ENCODE results near the gene UBQLN4. TPM values are rescaled to one million over a fixed set of nuclear protein-coding genes. Genes with fewer than 3 reads are reported as not detected.

Gene UBQLN4
- total RNA-seq, 2 donors from 2014 or later = 27.0 to 43.6 TPM

DNA sequence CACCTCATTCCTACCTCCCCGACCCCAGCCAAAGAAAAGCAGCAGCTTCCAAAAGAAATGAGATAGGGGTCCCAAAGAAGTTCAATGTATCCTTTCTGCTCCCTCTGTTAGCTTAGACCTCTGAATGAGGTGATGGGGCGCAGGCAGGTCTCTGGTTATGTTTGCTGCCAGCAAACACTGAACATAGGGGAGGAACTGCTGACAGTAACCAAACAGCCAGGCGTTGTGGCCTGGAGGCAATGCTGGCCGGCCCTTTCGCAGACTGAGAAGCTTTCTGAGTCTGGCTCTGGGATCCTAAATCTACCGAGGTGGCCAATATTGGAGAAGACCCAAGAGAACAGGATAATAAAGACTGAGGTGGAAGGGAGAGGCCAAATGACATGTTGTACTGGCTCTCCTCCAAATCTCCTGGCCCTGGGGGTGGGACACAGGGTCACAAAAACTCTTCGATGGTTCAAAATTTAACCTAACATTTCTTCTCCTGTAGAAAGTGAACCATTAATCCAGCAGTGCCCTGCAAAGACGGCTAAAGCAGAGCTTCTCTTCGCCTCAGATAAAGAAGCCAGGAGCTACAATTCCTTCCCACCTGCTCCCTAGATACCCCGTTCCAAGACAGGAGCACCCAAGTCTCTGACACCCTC, 52.5 kb downstream of the UBQLN4 start:
- Histone ChIP-seq H3K4me1 (replicated peaks) (no peaks in the 10 kb centered on the region), H3K9me3 (no peaks in the 10 kb centered on the region), H3K27me3 (replicated peaks; ENCODE audit: insufficient read depth) (no peaks in the 10 kb centered on the region), H3K27ac (no peak overlapping the region), H3K36me3 (no peaks in the 10 kb centered on the region), H3K4me3 (no peak overlapping the region)
- DNase-seq (ENCODE audit: low spot score) = no peak
- TF ChIP-seq, protein P1, sequence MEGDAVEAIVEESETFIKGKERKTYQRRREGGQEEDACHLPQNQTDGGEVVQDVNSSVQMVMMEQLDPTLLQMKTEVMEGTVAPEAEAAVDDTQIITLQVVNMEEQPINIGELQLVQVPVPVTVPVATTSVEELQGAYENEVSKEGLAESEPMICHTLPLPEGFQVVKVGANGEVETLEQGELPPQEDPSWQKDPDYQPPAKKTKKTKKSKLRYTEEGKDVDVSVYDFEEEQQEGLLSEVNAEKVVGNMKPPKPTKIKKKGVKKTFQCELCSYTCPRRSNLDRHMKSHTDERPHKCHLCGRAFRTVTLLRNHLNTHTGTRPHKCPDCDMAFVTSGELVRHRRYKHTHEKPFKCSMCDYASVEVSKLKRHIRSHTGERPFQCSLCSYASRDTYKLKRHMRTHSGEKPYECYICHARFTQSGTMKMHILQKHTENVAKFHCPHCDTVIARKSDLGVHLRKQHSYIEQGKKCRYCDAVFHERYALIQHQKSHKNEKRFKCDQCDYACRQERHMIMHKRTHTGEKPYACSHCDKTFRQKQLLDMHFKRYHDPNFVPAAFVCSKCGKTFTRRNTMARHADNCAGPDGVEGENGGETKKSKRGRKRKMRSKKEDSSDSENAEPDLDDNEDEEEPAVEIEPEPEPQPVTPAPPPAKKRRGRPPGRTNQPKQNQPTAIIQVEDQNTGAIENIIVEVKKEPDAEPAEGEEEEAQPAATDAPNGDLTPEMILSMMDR (IDR thresholded peaks at IDR 0.05) = no peak
- no peak for TF ChIP-seq POLR2AphosphoS5 (IDR thresholded peaks at IDR 0.05)
- TF ChIP-seq POLR2A (IDR thresholded peaks at IDR 0.05) = no peak
- 27% methylated on average over 10 of the region's 10 CpGs for WGBS
- intact Hi-C loops (cut with DNase I) = no loop called here

DNA sequence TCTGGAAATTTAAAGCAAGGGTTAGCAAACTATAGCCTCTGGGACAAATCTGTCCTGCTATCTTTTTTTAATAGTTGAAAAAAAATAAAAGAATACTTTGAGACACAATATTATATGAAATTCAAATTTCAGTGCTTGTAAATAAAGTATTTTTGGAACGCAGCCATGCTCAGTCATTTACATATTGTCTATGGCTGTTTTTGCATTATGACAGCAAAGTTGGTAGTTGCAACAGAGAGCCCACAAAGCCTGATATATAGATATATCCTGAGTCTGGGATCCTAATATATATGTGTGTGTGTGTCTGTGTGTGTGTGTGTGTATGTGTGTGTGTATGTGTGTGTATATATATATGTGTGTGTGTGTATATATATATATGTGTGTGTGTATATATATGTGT, 53.6 kb downstream of the UBQLN4 start:
- DNase-seq (ENCODE audit: low spot score) = no peak
- Histone ChIP-seq H3K4me3 (no peak overlapping the region), H3K4me1 (replicated peaks) (no peaks in the 10 kb centered on the region), H3K27ac (no peak overlapping the region), H3K27me3 (replicated peaks; ENCODE audit: insufficient read depth) (no peaks in the 10 kb centered on the region), H3K9me3 (no peaks in the 10 kb centered on the region), H3K36me3 (no peaks in the 10 kb centered on the region)
- TF ChIP-seq POLR2A (IDR thresholded peaks at IDR 0.05) (no peak), POLR2AphosphoS5 (IDR thresholded peaks at IDR 0.05) (no peak)
- TF ChIP-seq, protein P1 (IDR thresholded peaks at IDR 0.05) = no peak
- intact Hi-C loops (cut with DNase I) = no loop called here
- WGBS = 88% methylated on average over 1 of the region's 1 CpG

- no peak for DNase-seq (ENCODE audit: low spot score)
- Histone ChIP-seq H3K4me3 (no peak overlapping the region), H3K4me1 (replicated peaks) (no peaks in the 10 kb centered on the region), H3K27me3 (replicated peaks; ENCODE audit: insufficient read depth) (no peaks in the 10 kb centered on the region), H3K36me3 (no peaks in the 10 kb centered on the region), H3K9me3 (no peaks in the 10 kb centered on the region), H3K27ac (no peak overlapping the region)
- no peak for TF ChIP-seq POLR2AphosphoS5 (IDR thresholded peaks at IDR 0.05)
- TF ChIP-seq POLR2A (IDR thresholded peaks at IDR 0.05) = no peak
- TF ChIP-seq, protein P1 (IDR thresholded peaks at IDR 0.05) = no peak
- intact Hi-C loops (cut with DNase I) = no loop called here
- 49% methylated on average over 2 of the region's 2 CpGs for WGBS
Observed at GRCh38 chr1:155996166-155996565, 57.4 kb downstream of the UBQLN4 start.

- TF ChIP-seq, protein P1 (IDR thresholded peaks at IDR 0.05) = no peak
- Histone ChIP-seq H3K4me1 (replicated peaks) (no peaks in the 10 kb centered on the region), H3K27me3 (replicated peaks; ENCODE audit: insufficient read depth) (no peaks in the 10 kb centered on the region), H3K9me3 (no peaks in the 10 kb centered on the region), H3K36me3 (no peaks in the 10 kb centered on the region), H3K27ac (no peak overlapping the region), H3K4me3 (no peak overlapping the region)
- 80% methylated on average over 3 of the region's 3 CpGs for WGBS
- no peak for DNase-seq (ENCODE audit: low spot score)
- intact Hi-C loops (cut with DNase I) = no loop called here
Observed at GRCh38 chr1:155993595-155993994, 60.0 kb downstream of the UBQLN4 start.

GRCh38 chr1:155990005-155990739, 63.4 kb downstream of the UBQLN4 start:
- DNase-seq (ENCODE audit: low spot score) = no peak
- Histone ChIP-seq H3K36me3 (no peaks in the 10 kb centered on the region), H3K9me3 (no peaks in the 10 kb centered on the region), H3K27me3 (replicated peaks; ENCODE audit: insufficient read depth) (no peaks in the 10 kb centered on the region), H3K4me1 (replicated peaks) (no peaks in the 10 kb centered on the region), H3K27ac (no peak overlapping the region), H3K4me3 (no peak overlapping the region)
- no peak for TF ChIP-seq POLR2A (IDR thresholded peaks at IDR 0.05)
- TF ChIP-seq POLR2AphosphoS5 (IDR thresholded peaks at IDR 0.05) = no peak
- TF ChIP-seq, protein P1 (IDR thresholded peaks at IDR 0.05) = no peak
- intact Hi-C loops (cut with DNase I) = no loop called here
- 90% methylated on average over 6 of the region's 6 CpGs for WGBS
